Ovary (tissue), 3 donors: Measurements from ENCODE around the gene CACNA1E.

Source experiments
- EP300 ChIP-seq: sonication (generic); formaldehyde crosslinking; IDR thresholded peaks from one replicate; pipeline ENCODE4 v1.6.1; 2017; ENCODE audit warnings: antibody characterized with exemption
- TF ChIP-seq, protein P1 (sequence below), 3 donors: fragments of 450-650 bp in 2 of 3; fragments of 200-600 bp in 1 of 3; IDR thresholded peaks; one replicate each; pipeline versions ENCODE4 v1.5.1 to v1.8.0; 2016 to 2022; ENCODE audit warnings: antibody characterized with exemption in 3 of 3, mild to moderate bottlenecking in 1 of 3
- donor health status: DM: no; HTN: no; CAD: no.

GRCh38 chr1:181803421-181803820 is 320.1 kb downstream of the CACNA1E start:
- TF ChIP-seq, protein P1, sequence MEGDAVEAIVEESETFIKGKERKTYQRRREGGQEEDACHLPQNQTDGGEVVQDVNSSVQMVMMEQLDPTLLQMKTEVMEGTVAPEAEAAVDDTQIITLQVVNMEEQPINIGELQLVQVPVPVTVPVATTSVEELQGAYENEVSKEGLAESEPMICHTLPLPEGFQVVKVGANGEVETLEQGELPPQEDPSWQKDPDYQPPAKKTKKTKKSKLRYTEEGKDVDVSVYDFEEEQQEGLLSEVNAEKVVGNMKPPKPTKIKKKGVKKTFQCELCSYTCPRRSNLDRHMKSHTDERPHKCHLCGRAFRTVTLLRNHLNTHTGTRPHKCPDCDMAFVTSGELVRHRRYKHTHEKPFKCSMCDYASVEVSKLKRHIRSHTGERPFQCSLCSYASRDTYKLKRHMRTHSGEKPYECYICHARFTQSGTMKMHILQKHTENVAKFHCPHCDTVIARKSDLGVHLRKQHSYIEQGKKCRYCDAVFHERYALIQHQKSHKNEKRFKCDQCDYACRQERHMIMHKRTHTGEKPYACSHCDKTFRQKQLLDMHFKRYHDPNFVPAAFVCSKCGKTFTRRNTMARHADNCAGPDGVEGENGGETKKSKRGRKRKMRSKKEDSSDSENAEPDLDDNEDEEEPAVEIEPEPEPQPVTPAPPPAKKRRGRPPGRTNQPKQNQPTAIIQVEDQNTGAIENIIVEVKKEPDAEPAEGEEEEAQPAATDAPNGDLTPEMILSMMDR (IDR thresholded peaks at IDR 0.05) = no peak
- no peak for TF ChIP-seq EP300
